Lower leg skin (tissue), 3 donors: ENCODE measurements around the gene DKKL1.

ENCODE experiments used
- POLR2A ChIP-seq, 2 donors: fragments of 450-650 bp; IDR thresholded peaks; one replicate each; pipeline ENCODE4 v1.6.1; 2016 to 2017; ENCODE audit warnings: antibody characterized with exemption in 2 of 2, mild to moderate bottlenecking in 1 of 2, moderate library complexity in 1 of 2
- TF ChIP-seq, protein P1 (sequence below), 3 donors: fragments of 450-650 bp; IDR thresholded peaks; one replicate each; pipeline ENCODE4 v1.5.1; 2016; ENCODE audit warnings: antibody characterized with exemption in 3 of 3, mild to moderate bottlenecking in 3 of 3, moderate library complexity in 2 of 3

DNA sequence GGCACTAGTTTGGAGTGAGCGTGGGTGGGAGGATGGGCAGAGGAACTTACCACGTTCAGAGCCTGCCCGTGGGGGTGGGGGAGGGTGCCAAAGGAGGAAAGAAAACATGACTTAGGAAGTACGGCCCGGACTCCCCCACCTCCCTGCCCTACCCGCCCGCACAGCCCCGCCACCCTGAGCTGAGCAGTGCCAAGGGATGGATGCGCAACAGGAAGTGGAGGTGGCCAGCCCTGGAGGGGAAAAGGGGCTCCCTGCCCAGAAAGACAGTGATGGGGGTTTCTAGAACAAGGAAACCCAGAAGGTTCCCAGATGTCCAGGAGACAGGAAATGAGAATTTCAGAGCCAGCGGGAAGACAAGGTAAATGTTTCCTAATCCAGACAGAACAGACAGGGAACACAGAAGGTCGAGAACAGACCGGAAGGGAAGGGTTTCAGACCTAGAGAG lies 7.7 kb upstream of the DKKL1 start:
- no peak for TF ChIP-seq POLR2A (IDR thresholded peaks at IDR 0.05)
- TF ChIP-seq, protein P1, sequence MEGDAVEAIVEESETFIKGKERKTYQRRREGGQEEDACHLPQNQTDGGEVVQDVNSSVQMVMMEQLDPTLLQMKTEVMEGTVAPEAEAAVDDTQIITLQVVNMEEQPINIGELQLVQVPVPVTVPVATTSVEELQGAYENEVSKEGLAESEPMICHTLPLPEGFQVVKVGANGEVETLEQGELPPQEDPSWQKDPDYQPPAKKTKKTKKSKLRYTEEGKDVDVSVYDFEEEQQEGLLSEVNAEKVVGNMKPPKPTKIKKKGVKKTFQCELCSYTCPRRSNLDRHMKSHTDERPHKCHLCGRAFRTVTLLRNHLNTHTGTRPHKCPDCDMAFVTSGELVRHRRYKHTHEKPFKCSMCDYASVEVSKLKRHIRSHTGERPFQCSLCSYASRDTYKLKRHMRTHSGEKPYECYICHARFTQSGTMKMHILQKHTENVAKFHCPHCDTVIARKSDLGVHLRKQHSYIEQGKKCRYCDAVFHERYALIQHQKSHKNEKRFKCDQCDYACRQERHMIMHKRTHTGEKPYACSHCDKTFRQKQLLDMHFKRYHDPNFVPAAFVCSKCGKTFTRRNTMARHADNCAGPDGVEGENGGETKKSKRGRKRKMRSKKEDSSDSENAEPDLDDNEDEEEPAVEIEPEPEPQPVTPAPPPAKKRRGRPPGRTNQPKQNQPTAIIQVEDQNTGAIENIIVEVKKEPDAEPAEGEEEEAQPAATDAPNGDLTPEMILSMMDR (IDR thresholded peaks at IDR 0.05): no peak
